Liver (tissue), 9 donors: ENCODE results near the gene CCDC106. TPM values are rescaled to one million over a fixed set of nuclear protein-coding genes. Genes with fewer than 3 reads are reported as not detected.

ENCODE experiments used
- DNase-seq: peaks from one replicate; pipeline ENCODE4 v3.0.0-alpha.2; 2017; ENCODE audit warnings: low spot score
- H3K27ac ChIP-seq, 2 donors: one replicate each; pipeline ENCODE4 v1.7.0; 2013; ENCODE audit warnings: inconsistent platforms in 2 of 2, low read length in 2 of 2, control low read depth in 1 of 2, low read depth in 1 of 2, mild to moderate bottlenecking in 1 of 2
- H3K27me3 ChIP-seq, 4 donors: one replicate each; pipeline versions ENCODE4 v1.6.1 to v1.7.0; 2013; ENCODE audit warnings: low read length in 3 of 4, inconsistent platforms in 1 of 4, mild to moderate bottlenecking in 1 of 4, moderate library complexity in 1 of 4; ENCODE audit not compliant: control insufficient read depth in 4 of 4, insufficient read depth in 4 of 4
- H3K36me3 ChIP-seq, 4 donors: one replicate each; pipeline versions ENCODE4 v1.6.1 to v1.7.0; 2013; ENCODE audit warnings: low read length in 3 of 4, mild to moderate bottlenecking in 3 of 4, low read depth in 1 of 4, moderate library complexity in 1 of 4; ENCODE audit not compliant: control insufficient read depth in 4 of 4, insufficient read depth in 3 of 4
- H3K4me1 ChIP-seq, 4 donors: one replicate each; pipeline versions ENCODE4 v1.6.1 to v1.7.0; 2013; ENCODE audit warnings: low read length in 3 of 4, mild to moderate bottlenecking in 3 of 4, moderate library complexity in 1 of 4; ENCODE audit not compliant: control insufficient read depth in 4 of 4, insufficient read depth in 4 of 4
- H3K4me3 ChIP-seq, 3 donors: one replicate each; pipeline versions ENCODE4 v1.6.1 to v1.7.0; 2013; ENCODE audit warnings: low read length in 3 of 3, control low read depth in 1 of 3, low read depth in 1 of 3, mild to moderate bottlenecking in 1 of 3
- H3K9ac ChIP-seq, 2 donors: one replicate each; pipeline ENCODE4 v1.7.0; 2013; ENCODE audit warnings: low read length in 2 of 2, mild to moderate bottlenecking in 2 of 2, moderate library complexity in 2 of 2, control low read depth in 1 of 2, low read depth in 1 of 2
- H3K9me3 ChIP-seq, 4 donors: one replicate each; pipeline versions ENCODE4 v1.6.1 to v1.7.0; 2013; ENCODE audit warnings: low read length in 3 of 4; ENCODE audit not compliant: control insufficient read depth in 4 of 4
- EGR1 ChIP-seq, 2 donors: IDR thresholded peaks; 2 replicates each; pipeline ENCODE4 v1.6.1; 2016 to 2018; ENCODE audit warnings: antibody characterized with exemption in 2 of 2, low read depth in 2 of 2
- FOXA1 ChIP-seq: IDR thresholded peaks from 2 replicates; pipeline ENCODE4 v1.6.1; 2016; ENCODE audit warnings: antibody characterized with exemption
- FOXA2 ChIP-seq: IDR thresholded peaks from 2 replicates; pipeline ENCODE4 v1.6.1; 2016; ENCODE audit warnings: antibody characterized with exemption
- GABPA ChIP-seq, 2 donors: IDR thresholded peaks in 1 of 2; conservative IDR thresholded peaks in 1 of 2; 2 replicates each; pipeline ENCODE4 v1.6.1; 2016; ENCODE audit warnings: antibody characterized with exemption in 2 of 2, mild to moderate bottlenecking in 1 of 2, moderate library complexity in 1 of 2
- HNF4A ChIP-seq, 2 donors: conservative IDR thresholded peaks; 2 replicates each; pipeline ENCODE4 v1.6.1; 2016; ENCODE audit warnings: antibody characterized with exemption in 2 of 2, mild to moderate bottlenecking in 2 of 2
- HNF4G ChIP-seq: IDR thresholded peaks from 2 replicates; pipeline ENCODE4 v1.6.1; 2016; ENCODE audit warnings: antibody characterized with exemption
- JUND ChIP-seq, 2 donors: IDR thresholded peaks; 2 replicates each; pipeline ENCODE4 v1.6.1; 2016; ENCODE audit warnings: antibody characterized with exemption in 2 of 2
- MAX ChIP-seq: IDR thresholded peaks from 2 replicates; pipeline ENCODE4 v1.6.1; 2016; ENCODE audit warnings: antibody characterized with exemption
- NR2F2 ChIP-seq: IDR thresholded peaks from 2 replicates; pipeline ENCODE4 v1.6.1; 2016; ENCODE audit warnings: antibody characterized with exemption
- RAD21 ChIP-seq, 2 donors: IDR thresholded peaks; 2 replicates each; pipeline ENCODE4 v1.6.1; 2016; ENCODE audit warnings: antibody characterized with exemption in 2 of 2, mild to moderate bottlenecking in 2 of 2
- REST ChIP-seq: IDR thresholded peaks from 2 replicates; pipeline ENCODE4 v1.6.1; 2016; ENCODE audit warnings: antibody characterized with exemption, mild to moderate bottlenecking
- RXRA ChIP-seq, 2 donors: IDR thresholded peaks; 2 replicates each; pipeline ENCODE4 v1.6.1; 2017 to 2018; ENCODE audit warnings: antibody characterized with exemption in 2 of 2, mild to moderate bottlenecking in 1 of 2
- SP1 ChIP-seq: IDR thresholded peaks from 2 replicates; pipeline ENCODE4 v1.6.1; 2018; ENCODE audit warnings: antibody characterized with exemption, mild to moderate bottlenecking
- TAF1 ChIP-seq: conservative IDR thresholded peaks from 2 replicates; pipeline ENCODE4 v1.6.1; 2016; ENCODE audit warnings: antibody characterized with exemption, mild to moderate bottlenecking
- YY1 ChIP-seq: IDR thresholded peaks from 2 replicates; pipeline ENCODE4 v1.6.1; 2016; ENCODE audit warnings: antibody characterized with exemption, mild to moderate bottlenecking
- ZBTB33 ChIP-seq: IDR thresholded peaks from 2 replicates; pipeline ENCODE4 v1.6.1; 2016; ENCODE audit warnings: antibody characterized with exemption
- WGBS: extraction: QIAGEN DNeasy Blood & Tissue Kit; methylation state at CpG from one replicate; pipeline ENCODE4 v1.1.7; 2013; 5-methylcytosine and 5-hydroxymethylcytosine counted together
- polyA plus RNA-seq, 2 donors: library from polyadenylated mRNA; stranded (reverse) in 1 of 2; unstranded in 1 of 2; fragments of 200-250 nt in 1 of 2; fragments of >200 nt in 1 of 2; fragmentation: Nextera tagmentation in 1 of 2; extraction: Ambion mirVana in 1 of 2; gene quantifications; one replicate each; pipeline versions ENCODE4 v1.2.1 to v1.2.3, GENCODE V29; 2013 to 2015
- total RNA-seq, 2 donors: library from RNA; depleted of rRNA; stranded (reverse); fragments of >200 nt; gene quantifications; one replicate each; pipeline ENCODE4 v1.2.3, GENCODE V29; 2014
- TF ChIP-seq, protein P1 (sequence below): fragments of 150-350 bp; IDR thresholded peaks from 2 replicates; pipeline ENCODE4 v1.5.1; 2017; ENCODE audit warnings: improper control_type of control experiment, low read depth, low read length; ENCODE audit not compliant: missing input control
- TF ChIP-seq, protein P2 (sequence below): IDR thresholded peaks from 2 replicates; pipeline ENCODE4 v1.6.1; 2016; ENCODE audit warnings: antibody characterized with exemption
- donor health status: healthy.
- donor health status: healthy.
- donor health status: healthy.
- donor health status: healthy.
- donor health status: healthy.

CCDC106 gene
- total and polyA plus RNA-seq, 4 donors, result 3.6 to 13.5 (median 5.9) TPM

GRCh38 chr19:55666343-55667005, 18.5 kb downstream of the CCDC106 start (continued):
- TF ChIP-seq GABPA (IDR thresholded peaks at IDR 0.05 in 1 of 2, conservative IDR thresholded peaks at IDR 0.05 in 1 of 2) (no peak), RAD21 (IDR thresholded peaks at IDR 0.05) (no peak)

GRCh38 chr19:55667006-55667381, 19.0 kb downstream of the CCDC106 start:
- peaks cover 0 to 12% (median 0%) of the 10 kb centered on the region in 4 donors for H3K4me1 ChIP-seq
- TF ChIP-seq HNF4G (no peak), MAX (no peak), ZBTB33 (no peak), YY1 (no peak), NR2F2 (no peak), EGR1 (IDR thresholded peaks at IDR 0.05; ENCODE audit: low read depth in 2 of 2) (no peak), REST (no peak), RXRA (IDR thresholded peaks at IDR 0.05) (no peak), FOXA1 (no peak), JUND (IDR thresholded peaks at IDR 0.05) (no peak), SP1 (no peak), HNF4A (conservative IDR thresholded peaks at IDR 0.05) (no peak), RAD21 (IDR thresholded peaks at IDR 0.05) (no peak), TAF1 (no peak), FOXA2 (no peak), GABPA (IDR thresholded peaks at IDR 0.05 in 1 of 2, conservative IDR thresholded peaks at IDR 0.05 in 1 of 2) (no peak)
- TF ChIP-seq, protein P1, sequence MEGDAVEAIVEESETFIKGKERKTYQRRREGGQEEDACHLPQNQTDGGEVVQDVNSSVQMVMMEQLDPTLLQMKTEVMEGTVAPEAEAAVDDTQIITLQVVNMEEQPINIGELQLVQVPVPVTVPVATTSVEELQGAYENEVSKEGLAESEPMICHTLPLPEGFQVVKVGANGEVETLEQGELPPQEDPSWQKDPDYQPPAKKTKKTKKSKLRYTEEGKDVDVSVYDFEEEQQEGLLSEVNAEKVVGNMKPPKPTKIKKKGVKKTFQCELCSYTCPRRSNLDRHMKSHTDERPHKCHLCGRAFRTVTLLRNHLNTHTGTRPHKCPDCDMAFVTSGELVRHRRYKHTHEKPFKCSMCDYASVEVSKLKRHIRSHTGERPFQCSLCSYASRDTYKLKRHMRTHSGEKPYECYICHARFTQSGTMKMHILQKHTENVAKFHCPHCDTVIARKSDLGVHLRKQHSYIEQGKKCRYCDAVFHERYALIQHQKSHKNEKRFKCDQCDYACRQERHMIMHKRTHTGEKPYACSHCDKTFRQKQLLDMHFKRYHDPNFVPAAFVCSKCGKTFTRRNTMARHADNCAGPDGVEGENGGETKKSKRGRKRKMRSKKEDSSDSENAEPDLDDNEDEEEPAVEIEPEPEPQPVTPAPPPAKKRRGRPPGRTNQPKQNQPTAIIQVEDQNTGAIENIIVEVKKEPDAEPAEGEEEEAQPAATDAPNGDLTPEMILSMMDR, result no peak
- TF ChIP-seq, protein P2, sequence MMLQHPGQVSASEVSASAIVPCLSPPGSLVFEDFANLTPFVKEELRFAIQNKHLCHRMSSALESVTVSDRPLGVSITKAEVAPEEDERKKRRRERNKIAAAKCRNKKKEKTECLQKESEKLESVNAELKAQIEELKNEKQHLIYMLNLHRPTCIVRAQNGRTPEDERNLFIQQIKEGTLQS, result no peak
- H3K4me3 ChIP-seq, result no peak overlapping the region
- DNase-seq, result no peak
- no peak overlapping the region for H3K9ac ChIP-seq
- no peaks in the 10 kb centered on the region for H3K9me3 ChIP-seq
- peaks cover 27 to 75% (median 62%) of the 10 kb centered on the region in 4 donors for H3K36me3 ChIP-seq
- no peak overlapping the region for H3K27ac ChIP-seq
- H3K27me3 ChIP-seq, result no peaks in the 10 kb centered on the region
- 99% methylated on average over 4 of the region's 4 CpGs for WGBS
